NCI-H2081 treated with DMSO at 0.1 percent for 48 hours (cell line): ENCODE data around the gene CSF2.

ENCODE experiments used
- DNase-seq: peaks from one replicate; lab custom pipeline; 2025; lab: John Stamatoyannopoulos, UW

The CSF2 gene

DNA sequence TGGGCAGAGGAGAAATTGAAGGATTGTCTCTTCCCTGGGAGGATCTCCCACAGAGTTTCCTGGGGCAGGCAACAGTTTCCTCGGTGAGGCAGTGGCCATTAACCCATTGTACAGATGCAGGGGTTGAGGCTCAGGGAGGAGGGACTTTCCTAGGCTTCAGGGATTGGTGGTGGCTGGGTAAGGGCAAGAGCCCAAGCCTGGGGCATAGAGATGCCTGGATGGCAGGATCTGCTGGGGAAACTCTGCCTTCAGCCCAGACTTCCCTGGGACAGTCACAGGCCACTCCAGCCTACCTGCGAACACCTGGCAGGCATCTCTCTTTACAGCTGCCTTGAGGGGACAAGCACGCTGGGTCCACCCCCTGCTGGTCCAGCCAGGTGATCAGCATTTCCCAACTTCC lies 3.6 kb upstream of the CSF2 start:
- DNase-seq, result no peak

GRCh38 chr5:132070460-132071337 lies 2.9 kb upstream of the CSF2 start:
- DNase-seq, result no peak

- no peak for DNase-seq
These were observed 2.3 kb upstream of the CSF2 start for GRCh38 chr5:132071338-132071707.

DNA sequence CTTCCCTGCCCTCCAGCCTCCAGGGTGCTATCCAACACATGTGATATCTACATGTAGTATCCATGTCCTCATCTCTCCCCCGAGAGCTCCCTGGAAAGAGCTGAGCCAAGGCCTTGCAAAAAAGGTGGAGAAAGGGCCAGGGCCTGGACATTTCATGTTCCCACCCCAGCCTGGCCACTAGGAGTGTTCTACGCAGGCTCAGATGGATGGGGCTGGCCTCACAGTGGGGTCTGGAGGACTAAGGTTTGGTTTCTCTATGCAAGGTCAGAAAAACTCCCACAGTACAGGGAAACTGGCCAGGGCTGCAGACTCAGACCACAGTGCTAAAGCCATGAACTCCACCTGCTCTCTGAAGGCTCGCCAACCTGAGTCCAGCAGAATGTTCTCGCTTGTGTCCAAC lies 1.5 kb upstream of the CSF2 start:
- DNase-seq, result no peak

DNA sequence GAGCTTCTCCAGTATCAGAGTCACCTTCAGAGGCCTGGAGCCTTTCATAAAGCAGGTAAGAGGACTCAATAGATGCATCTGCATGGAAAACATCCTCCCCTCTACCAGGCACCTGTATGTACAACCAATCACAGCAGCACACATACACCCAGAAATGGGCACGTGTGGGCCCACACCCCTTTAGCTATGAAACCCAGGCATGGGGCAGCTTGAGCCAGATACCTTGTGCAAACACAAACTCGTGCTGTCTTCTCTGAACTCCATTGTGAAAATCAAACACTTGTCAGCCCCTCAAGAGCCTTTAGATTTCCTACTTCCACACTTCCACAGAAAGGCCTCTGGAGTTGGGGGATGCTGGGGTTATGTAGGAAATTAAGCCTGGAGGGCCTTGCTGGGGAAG lies 1.1 kb upstream of the CSF2 start:
- no peak for DNase-seq

DNA sequence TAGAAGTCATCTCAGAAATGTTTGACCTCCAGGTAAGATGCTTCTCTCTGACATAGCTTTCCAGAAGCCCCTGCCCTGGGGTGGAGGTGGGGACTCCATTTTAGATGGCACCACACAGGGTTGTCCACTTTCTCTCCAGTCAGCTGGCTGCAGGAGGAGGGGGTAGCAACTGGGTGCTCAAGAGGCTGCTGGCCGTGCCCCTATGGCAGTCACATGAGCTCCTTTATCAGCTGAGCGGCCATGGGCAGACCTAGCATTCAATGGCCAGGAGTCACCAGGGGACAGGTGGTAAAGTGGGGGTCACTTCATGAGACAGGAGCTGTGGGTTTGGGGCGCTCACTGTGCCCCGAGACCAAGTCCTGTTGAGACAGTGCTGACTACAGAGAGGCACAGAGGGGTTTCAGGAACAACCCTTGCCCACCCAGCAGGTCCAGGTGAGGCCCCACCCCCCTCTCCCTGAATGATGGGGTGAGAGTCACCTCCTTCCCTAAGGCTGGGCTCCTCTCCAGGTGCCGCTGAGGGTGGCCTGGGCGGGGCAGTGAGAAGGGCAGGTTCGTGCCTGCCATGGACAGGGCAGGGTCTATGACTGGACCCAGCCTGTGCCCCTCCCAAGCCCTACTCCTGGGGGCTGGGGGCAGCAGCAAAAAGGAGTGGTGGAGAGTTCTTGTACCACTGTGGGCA lies 642 bp downstream of the CSF2 start:
- DNase-seq, result no peak

DNA sequence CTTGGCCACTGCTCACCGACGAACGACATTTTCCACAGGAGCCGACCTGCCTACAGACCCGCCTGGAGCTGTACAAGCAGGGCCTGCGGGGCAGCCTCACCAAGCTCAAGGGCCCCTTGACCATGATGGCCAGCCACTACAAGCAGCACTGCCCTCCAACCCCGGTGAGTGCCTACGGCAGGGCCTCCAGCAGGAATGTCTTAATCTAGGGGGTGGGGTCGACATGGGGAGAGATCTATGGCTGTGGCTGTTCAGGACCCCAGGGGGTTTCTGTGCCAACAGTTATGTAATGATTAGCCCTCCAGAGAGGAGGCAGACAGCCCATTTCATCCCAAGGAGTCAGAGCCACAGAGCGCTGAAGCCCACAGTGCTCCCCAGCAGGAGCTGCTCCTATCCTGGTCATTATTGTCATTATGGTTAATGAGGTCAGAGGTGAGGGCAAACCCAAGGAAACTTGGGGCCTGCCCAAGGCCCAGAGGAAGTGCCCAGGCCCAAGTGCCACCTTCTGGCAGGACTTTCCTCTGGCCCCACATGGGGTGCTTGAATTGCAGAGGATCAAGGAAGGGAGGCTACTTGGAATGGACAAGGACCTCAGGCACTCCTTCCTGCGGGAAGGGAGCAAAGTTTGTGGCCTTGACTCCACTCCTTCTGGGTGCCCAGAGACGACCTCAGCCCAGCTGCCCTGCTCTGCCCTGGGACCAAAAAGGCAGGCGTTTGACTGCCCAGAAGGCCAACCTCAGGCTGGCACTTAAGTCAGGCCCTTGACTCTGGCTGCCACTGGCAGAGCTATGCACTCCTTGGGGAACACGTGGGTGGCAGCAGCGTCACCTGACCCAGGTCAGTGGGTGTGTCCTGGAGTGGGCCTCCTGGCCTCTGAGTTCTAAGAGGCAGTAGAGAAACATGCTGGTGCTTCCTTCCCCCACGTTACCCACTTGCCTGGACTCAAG lies 1.5 kb downstream of the CSF2 start:
- no peak for DNase-seq

DNA sequence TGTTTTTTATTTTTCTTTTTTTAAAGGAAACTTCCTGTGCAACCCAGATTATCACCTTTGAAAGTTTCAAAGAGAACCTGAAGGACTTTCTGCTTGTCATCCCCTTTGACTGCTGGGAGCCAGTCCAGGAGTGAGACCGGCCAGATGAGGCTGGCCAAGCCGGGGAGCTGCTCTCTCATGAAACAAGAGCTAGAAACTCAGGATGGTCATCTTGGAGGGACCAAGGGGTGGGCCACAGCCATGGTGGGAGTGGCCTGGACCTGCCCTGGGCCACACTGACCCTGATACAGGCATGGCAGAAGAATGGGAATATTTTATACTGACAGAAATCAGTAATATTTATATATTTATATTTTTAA lies 2.1 kb downstream of the CSF2 start:
- DNase-seq, result no peak

- DNase-seq, result no peak
These were observed 2.7 kb downstream of the CSF2 start for GRCh38 chr5:132076202-132076830.

DNA sequence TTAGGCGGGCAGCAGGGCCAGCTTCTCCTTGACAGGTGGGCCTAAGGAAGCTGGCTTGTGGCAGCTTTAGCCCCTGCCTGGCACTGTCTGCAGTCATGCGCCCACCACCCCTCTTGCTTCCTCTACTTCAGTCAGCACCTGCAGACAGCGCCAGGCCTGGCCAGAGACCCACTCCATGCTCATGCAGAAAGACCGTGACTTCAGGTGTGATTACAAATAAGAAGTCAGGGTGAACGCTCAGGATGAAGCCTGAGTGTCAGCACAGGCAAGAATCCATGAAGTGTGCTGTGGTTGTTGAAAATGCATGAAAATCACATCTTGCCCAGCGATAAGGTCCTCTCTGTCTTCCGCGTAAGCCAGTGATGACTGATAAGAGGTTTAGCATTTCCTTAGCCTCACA lies 3.4 kb downstream of the CSF2 start:
- no peak for DNase-seq

GRCh38 chr5:132079081-132079480 lies 5.5 kb downstream of the CSF2 start:
- DNase-seq, result no peak

- DNase-seq, result no peak
These were observed 6.0 kb downstream of the CSF2 start for GRCh38 chr5:132079619-132080018.

- no peak for DNase-seq
These were observed 7.0 kb downstream of the CSF2 start for GRCh38 chr5:132080595-132080994.

DNA sequence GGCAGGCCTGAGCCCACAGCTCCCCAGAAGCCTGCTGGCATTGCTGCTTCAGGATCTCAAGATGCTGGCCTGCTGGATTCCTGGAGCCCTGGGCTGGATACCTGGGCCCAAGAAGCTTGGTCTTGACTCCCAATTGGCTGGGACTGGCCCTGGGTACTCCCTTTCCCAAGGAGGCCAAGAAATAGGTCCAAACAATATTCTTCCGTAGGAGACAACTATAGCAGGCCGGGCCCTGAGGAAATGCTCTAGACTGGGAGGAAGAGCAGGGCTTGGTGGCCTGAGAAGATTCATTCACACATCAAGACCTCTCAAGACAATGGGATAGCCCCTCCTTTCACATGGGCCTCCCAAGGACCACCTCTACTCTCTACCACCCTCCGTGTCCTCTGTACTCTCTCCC lies 7.9 kb downstream of the CSF2 start:
- no peak for DNase-seq

GRCh38 chr5:132082329-132083023 lies 8.9 kb downstream of the CSF2 start:
- DNase-seq, result no peak

DNA sequence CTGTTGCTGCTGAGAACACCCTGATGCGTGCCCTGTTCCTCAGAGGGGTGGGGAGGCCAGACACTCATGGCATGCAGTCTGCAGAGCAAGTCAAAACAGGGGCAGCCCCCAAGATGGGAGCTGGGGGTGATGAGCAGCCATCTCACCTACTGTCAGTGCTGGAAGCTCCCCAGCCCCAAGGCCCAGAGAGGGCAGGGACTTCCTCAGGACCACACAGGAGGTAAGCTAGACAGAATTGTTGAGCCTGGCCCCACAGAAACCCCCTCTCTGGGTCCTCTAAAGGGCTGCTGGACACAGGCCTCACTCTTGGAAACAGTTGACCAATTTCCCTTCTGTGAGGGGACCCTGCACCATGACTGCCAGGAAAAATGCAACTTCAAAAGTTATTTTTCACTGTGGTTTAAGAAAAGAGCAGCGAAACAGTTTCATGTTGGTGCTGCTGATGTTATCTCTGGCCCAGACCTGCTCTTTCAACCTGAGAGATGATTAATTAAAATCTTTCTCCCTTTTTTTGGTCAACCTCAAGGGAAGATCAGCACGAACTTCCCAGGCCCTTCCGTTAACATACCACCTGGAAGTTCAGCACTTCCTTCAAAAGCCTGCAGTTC lies 9.6 kb downstream of the CSF2 start:
- DNase-seq, result no peak

DNA sequence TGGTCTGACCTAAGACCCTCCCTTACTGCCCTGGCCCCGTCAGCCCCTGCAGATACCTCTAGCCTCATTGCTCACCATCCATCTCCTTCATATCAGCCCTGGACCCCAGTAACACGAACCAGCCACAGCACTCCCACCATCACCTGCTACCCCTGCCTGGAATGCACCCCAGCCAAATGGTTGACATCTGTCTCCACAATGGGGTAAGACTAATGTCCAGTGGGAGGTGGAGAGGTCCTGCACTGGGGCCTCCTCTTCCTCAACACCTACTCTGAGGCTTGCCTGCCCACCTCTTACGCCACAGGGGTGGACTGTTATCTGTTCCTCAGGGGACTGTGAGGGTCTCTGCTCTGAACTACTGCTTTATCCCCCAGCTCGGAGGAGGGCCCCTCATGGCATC lies 12.1 kb downstream of the CSF2 start:
- DNase-seq, result no peak

DNA sequence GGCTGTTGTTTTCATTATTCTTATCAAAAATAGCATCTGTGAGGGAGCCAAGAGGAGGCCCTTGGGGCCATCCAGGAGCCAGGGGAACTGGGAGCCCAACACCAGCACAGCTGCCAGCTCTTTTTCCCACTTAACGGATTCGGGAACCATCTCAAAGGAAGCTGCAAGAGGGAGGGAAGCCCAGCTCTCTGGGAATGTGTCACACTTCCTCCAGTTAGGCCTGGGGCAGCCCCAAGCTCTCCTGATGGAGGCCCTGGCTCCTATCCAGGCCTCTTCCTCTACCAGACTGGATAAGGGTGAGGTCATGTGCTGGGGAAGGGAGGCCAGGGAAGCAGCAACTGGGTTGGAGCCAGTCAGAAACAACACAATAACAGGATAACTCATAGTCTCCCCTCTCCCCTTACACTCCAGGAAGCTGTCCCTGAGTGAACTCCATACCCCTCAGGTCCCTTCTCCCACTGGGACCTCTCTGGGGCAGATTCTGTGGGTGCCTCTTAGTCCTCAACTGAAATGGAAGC lies 12.7 kb downstream of the CSF2 start:
- no peak for DNase-seq

- no peak for DNase-seq
These were observed 13.6 kb downstream of the CSF2 start for GRCh38 chr5:132087176-132087575.

DNA sequence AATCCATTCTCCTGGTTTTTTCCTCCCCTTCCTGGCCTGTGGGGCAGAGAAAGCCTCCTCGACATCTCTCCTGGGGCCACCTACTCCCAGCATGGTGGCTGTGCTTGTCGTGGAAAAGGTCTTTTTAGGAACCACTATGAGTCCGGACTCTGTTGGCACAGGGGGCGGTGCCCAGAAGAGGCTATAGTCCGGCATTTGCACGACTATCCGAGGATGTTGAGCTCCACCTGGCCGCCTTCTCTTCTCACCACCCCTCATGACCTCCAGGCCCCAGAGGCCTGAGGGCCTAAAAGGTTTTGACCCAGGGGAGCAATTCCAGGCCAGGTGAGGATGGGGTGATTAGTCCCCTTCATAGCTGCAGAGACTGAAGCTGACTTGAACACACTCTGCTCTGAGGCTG lies 14.1 kb downstream of the CSF2 start:
- no peak for DNase-seq

GRCh38 chr5:132089363-132089762 lies 15.8 kb downstream of the CSF2 start:
- DNase-seq, result no peak
